ENCODE results near the gene CHCHD10. TPM values are rescaled to one million over a fixed set of nuclear protein-coding genes. Genes with fewer than 3 reads are reported as not detected.

The CHCHD10 gene
- total and polyA plus RNA-seq, 4 donors: 13.4 to 784 (median 139) TPM

- TF ChIP-seq FOXA2 (IDR thresholded peaks at IDR 0.05): no peak
- TF ChIP-seq NR2F2 (IDR thresholded peaks at IDR 0.05): no peak
- TF ChIP-seq RXRA (IDR thresholded peaks at IDR 0.05): no peak
- TF ChIP-seq, protein P1, sequence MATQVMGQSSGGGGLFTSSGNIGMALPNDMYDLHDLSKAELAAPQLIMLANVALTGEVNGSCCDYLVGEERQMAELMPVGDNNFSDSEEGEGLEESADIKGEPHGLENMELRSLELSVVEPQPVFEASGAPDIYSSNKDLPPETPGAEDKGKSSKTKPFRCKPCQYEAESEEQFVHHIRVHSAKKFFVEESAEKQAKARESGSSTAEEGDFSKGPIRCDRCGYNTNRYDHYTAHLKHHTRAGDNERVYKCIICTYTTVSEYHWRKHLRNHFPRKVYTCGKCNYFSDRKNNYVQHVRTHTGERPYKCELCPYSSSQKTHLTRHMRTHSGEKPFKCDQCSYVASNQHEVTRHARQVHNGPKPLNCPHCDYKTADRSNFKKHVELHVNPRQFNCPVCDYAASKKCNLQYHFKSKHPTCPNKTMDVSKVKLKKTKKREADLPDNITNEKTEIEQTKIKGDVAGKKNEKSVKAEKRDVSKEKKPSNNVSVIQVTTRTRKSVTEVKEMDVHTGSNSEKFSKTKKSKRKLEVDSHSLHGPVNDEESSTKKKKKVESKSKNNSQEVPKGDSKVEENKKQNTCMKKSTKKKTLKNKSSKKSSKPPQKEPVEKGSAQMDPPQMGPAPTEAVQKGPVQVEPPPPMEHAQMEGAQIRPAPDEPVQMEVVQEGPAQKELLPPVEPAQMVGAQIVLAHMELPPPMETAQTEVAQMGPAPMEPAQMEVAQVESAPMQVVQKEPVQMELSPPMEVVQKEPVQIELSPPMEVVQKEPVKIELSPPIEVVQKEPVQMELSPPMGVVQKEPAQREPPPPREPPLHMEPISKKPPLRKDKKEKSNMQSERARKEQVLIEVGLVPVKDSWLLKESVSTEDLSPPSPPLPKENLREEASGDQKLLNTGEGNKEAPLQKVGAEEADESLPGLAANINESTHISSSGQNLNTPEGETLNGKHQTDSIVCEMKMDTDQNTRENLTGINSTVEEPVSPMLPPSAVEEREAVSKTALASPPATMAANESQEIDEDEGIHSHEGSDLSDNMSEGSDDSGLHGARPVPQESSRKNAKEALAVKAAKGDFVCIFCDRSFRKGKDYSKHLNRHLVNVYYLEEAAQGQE (IDR thresholded peaks at IDR 0.05): no peak
- TF ChIP-seq HNF4G (IDR thresholded peaks at IDR 0.05): no peak
- TF ChIP-seq, protein P2, sequence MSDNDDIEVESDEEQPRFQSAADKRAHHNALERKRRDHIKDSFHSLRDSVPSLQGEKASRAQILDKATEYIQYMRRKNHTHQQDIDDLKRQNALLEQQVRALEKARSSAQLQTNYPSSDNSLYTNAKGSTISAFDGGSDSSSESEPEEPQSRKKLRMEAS (IDR thresholded peaks at IDR 0.05): no peak
- no peak for TF ChIP-seq YY1 (IDR thresholded peaks at IDR 0.05)
- no peak for TF ChIP-seq JUND (IDR thresholded peaks at IDR 0.05)
- TF ChIP-seq RAD21 (IDR thresholded peaks at IDR 0.05): no peak
- TF ChIP-seq, protein P3, sequence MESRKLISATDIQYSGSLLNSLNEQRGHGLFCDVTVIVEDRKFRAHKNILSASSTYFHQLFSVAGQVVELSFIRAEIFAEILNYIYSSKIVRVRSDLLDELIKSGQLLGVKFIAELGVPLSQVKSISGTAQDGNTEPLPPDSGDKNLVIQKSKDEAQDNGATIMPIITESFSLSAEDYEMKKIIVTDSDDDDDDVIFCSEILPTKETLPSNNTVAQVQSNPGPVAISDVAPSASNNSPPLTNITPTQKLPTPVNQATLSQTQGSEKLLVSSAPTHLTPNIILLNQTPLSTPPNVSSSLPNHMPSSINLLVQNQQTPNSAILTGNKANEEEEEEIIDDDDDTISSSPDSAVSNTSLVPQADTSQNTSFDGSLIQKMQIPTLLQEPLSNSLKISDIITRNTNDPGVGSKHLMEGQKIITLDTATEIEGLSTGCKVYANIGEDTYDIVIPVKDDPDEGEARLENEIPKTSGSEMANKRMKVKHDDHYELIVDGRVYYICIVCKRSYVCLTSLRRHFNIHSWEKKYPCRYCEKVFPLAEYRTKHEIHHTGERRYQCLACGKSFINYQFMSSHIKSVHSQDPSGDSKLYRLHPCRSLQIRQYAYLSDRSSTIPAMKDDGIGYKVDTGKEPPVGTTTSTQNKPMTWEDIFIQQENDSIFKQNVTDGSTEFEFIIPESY (IDR thresholded peaks at IDR 0.05): no peak
- no peak for TF ChIP-seq SP1 (IDR thresholded peaks at IDR 0.05)
- Histone ChIP-seq H3K27ac (ENCODE audit: low read depth in 1 of 2, low read length in 2 of 2) (no peak overlapping the region), H3K4me3 (ENCODE audit: low read depth in 1 of 3, low read length in 3 of 3) (no peak overlapping the region), H3K4me1 (ENCODE audit: control insufficient read depth in 4 of 4, insufficient read depth in 4 of 4, low read length in 3 of 4) (no peaks in the 10 kb centered on the region), H3K36me3 (ENCODE audit: control insufficient read depth in 4 of 4, insufficient read depth in 3 of 4, low read depth in 1 of 4, low read length in 3 of 4) (peaks cover 5 to 26% (median 7%) of the 10 kb centered on the region in 4 donors), H3K9me3 (ENCODE audit: control insufficient read depth in 4 of 4, low read length in 3 of 4) (no peaks in the 10 kb centered on the region), H3K9ac (ENCODE audit: low read depth in 1 of 2, low read length in 2 of 2) (no peak overlapping the region), H3K27me3 (ENCODE audit: control insufficient read depth in 4 of 4, insufficient read depth in 4 of 4, low read length in 3 of 4) (no peaks in the 10 kb centered on the region)
- WGBS: 66% methylated on average over 2 of the region's 2 CpGs
- DNase-seq (ENCODE audit: low spot score): no peak
Observed at GRCh38 chr22:23743303-23743705, 24.5 kb downstream of the CHCHD10 start.

- Histone ChIP-seq H3K4me3 (ENCODE audit: low read depth in 1 of 3, low read length in 3 of 3) (no peak overlapping the region), H3K36me3 (ENCODE audit: control insufficient read depth in 4 of 4, insufficient read depth in 3 of 4, low read depth in 1 of 4, low read length in 3 of 4) (peaks cover 5 to 26% (median 8%) of the 10 kb centered on the region in 4 donors), H3K4me1 (ENCODE audit: control insufficient read depth in 4 of 4, insufficient read depth in 4 of 4, low read length in 3 of 4) (no peaks in the 10 kb centered on the region), H3K9ac (ENCODE audit: low read depth in 1 of 2, low read length in 2 of 2) (no peak overlapping the region), H3K9me3 (ENCODE audit: control insufficient read depth in 4 of 4, low read length in 3 of 4) (no peaks in the 10 kb centered on the region), H3K27ac (ENCODE audit: low read depth in 1 of 2, low read length in 2 of 2) (no peak overlapping the region), H3K27me3 (ENCODE audit: control insufficient read depth in 4 of 4, insufficient read depth in 4 of 4, low read length in 3 of 4) (no peaks in the 10 kb centered on the region)
- WGBS: 79% methylated on average over 7 of the region's 7 CpGs
- TF ChIP-seq HNF4G (IDR thresholded peaks at IDR 0.05) (no peak), TAF1 (conservative IDR thresholded peaks at IDR 0.05) (no peak), YY1 (IDR thresholded peaks at IDR 0.05) (no peak), RXRA (IDR thresholded peaks at IDR 0.05) (no peak), NR2F2 (IDR thresholded peaks at IDR 0.05) (no peak), FOXA2 (IDR thresholded peaks at IDR 0.05) (no peak), FOXA1 (IDR thresholded peaks at IDR 0.05) (no peak)
- TF ChIP-seq, protein P3 (IDR thresholded peaks at IDR 0.05): no peak
- TF ChIP-seq, protein P2 (IDR thresholded peaks at IDR 0.05): no peak
- no peak for DNase-seq (ENCODE audit: low spot score)
Observed at GRCh38 chr22:23742505-23743264, 25.1 kb downstream of the CHCHD10 start.
